ENCODE results near the gene GPR55.
A peak's percentile ranks its signal among the peaks of the same experiment; 100 is the strongest.

GPR55 gene

GRCh38 chr2:230864605-230865306 lies 60.3 kb downstream of the GPR55 start, which contains the start of gene ITM2C (continued):
- peak; percentile 58; the same call in 1 of the 2 replicates for TF ChIP-seq ZNF843 (tag by site-specific recombination; IDR thresholded peaks at IDR 0.05)
- TF ChIP-seq EGR2 (tag by site-specific recombination; IDR thresholded peaks at IDR 0.05; ENCODE audit: low read depth), result no peak

- TF ChIP-seq ZNF521 (tag by site-specific recombination; IDR thresholded peaks at IDR 0.05) (no peak), PRDM4 (tag by site-specific recombination; IDR thresholded peaks at IDR 0.05) (no peak), ZNF146 (tag by site-specific recombination; IDR thresholded peaks at IDR 0.05) (no peak), INSM2 (tag by site-specific recombination; IDR thresholded peaks at IDR 0.05) (no peak), ZNF350 (tag by site-specific recombination; IDR thresholded peaks at IDR 0.05) (no peak), GLI2 (tag by site-specific recombination; IDR thresholded peaks at IDR 0.05; ENCODE audit: borderline replicate concordance, low read depth) (no peak), ZNF112 (tag by site-specific recombination; IDR thresholded peaks at IDR 0.05) (no peak), ZNF18 (tag by site-specific recombination; IDR thresholded peaks at IDR 0.05) (no peak), ZNF169 (tag by site-specific recombination; IDR thresholded peaks at IDR 0.05) (no peak), ZNF560 (tag by site-specific recombination; IDR thresholded peaks at IDR 0.05; ENCODE audit: borderline replicate concordance) (no peak), PATZ1 (tag by site-specific recombination; IDR thresholded peaks at IDR 0.05) (no peak), ZNF707 (tag by site-specific recombination; IDR thresholded peaks at IDR 0.05) (no peak), ZFP3 (tag by site-specific recombination; IDR thresholded peaks at IDR 0.05; ENCODE audit: low read depth) (no peak), SP7 (tag by site-specific recombination; IDR thresholded peaks at IDR 0.05) (no peak), ZNF266 (tag by site-specific recombination; IDR thresholded peaks at IDR 0.05; ENCODE audit: low read depth) (no peak), ZNF624 (tag by site-specific recombination; IDR thresholded peaks at IDR 0.05) (no peak)
- CTCF ChIA-PET, result interaction anchor here (0.9 to 1.3 kb wide), 3 partner anchors 16 to 189 kb away, joined by 3 to 6 read pairs (median 4); no protein-coding TSS in a partner anchor
- Histone ChIP-seq H3K9me3 (ENCODE audit: control insufficient read depth, insufficient read depth, low read depth, low read length) (no peaks in the 10 kb centered on the region), H3K4me3 (ENCODE audit: low read depth, low read length) (peak overlapping the region; percentile 89), H3K27ac (ENCODE audit: extremely low read depth, low read depth, low read length) (no peak overlapping the region), H3K36me3 (ENCODE audit: control insufficient read depth in 2 of 2, insufficient read depth in 1 of 2, low read length in 2 of 2) (peaks cover 0 to 3% of the 10 kb centered on the region in 2 experiments; a peak in 1 of 3 replicates), H3K4me1 (ENCODE audit: control insufficient read depth, insufficient read depth, low read length) (peaks cover 22% of the 10 kb centered on the region)
- POLR2A ChIA-PET, result interaction anchor here (0.7 to 1.4 kb wide), 4 partner anchors 9 to 600 kb away, joined by 3 to 7 read pairs (median 5); partner anchors contain the start of gene NCL
Observed at GRCh38 chr2:230864122-230864604, 60.9 kb downstream of the GPR55 start.
